HG03565 (cell line): ENCODE results near the gene ARHGAP44.

Source experiments
- ATAC-seq: cut with Tn5 transposase; IDR thresholded peaks from one replicate; pipeline ENCODE4 v1.9.1; 2021; ENCODE audit warnings: mild to moderate bottlenecking, moderate library complexity; ENCODE audit not compliant: unreplicated experiment

ARHGAP44 gene

DNA sequence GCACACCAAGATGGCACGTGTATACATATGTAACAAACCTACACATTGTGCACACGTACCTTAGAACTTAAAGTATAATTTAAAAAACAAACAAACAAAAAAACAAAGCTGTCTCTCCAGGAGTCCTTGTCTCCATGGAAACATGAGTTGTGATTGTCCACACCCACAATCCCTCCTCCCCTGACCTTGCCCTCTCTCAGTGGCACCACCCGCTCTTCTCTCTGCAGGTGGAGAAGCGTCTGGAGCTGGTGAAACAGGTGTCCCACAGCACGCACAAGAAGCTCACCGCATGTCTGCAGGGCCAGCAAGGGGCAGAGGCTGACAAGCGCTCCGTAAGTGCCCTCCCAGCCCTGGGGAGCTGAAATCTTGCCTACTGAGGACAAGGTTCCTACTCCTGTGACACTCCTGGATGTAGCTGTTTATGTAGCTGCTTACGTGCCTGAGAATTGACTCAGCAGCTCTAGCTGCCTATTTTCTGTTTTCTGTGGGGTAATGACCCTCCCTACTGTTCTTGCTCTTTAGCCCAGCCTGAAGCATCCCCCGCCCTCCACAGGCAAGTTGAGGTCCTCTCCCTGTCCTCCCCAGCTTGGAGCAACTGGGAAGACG lies 107.0 kb downstream of the ARHGAP44 start:
- no peak for ATAC-seq

DNA sequence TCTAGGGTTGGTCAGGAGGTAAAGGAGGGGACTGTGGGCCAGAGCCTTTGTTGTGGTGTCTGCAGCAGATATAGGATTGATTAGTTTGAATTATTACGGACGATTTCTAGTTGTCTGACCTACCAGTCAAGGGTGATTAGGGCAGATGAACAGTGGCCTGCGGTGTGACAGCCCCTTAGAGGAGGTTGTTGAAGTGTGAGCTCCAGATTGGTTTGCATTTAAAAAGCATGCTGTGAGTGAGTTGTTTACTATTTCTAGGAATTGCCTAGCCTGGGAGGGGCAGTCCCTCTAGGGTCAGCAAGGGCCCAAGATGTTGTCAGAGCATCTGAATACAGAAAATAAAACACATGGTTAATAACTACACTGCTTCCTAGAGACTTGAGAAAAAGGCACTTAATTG lies 108.8 kb downstream of the ARHGAP44 start:
- no peak for ATAC-seq

DNA sequence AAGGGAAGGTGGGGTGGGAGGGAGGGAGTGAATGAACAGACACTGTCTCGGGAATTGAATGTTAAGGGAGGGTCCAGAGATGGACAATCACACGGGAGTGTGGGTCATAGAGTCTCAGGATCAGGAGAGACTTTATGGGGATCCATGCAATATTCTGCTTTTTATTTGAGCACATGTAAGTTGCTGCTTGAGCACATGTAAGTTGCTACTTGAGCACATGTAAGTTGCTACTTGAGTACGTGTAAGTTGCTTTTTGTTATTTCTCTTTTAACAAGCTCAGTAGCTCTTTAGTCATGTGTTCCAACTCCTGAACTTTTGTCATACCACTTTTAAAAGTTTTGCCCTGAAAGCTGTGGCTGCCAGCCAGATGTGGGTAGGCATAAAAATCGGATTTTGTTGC lies 110.3 kb downstream of the ARHGAP44 start:
- no peak for ATAC-seq

DNA sequence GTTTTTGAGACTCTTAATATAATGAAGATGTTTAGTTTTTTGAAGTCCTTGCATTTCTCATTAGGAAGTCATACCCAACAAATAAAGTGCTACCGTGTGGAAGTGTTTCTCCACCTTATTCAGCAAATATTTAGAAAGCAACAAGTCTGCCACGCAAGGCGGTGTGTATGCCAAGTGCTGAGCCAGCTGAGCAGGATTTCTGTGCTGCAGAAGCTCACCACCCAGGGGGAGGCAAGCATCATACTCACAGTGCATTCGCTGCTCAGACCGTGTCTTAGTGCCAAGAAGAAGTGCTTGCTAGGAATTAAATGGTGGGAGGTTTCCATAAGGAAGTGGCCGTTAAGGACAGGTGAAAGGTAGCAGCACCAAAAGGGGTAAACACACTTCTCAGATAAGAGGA lies 111.2 kb downstream of the ARHGAP44 start:
- no peak for ATAC-seq

- ATAC-seq: no peak
Measured at GRCh38 chr17:12902046-12902445, 112.7 kb downstream of the ARHGAP44 start.

- ATAC-seq: no peak
Measured at GRCh38 chr17:12907477-12907876, 118.2 kb downstream of the ARHGAP44 start.

DNA sequence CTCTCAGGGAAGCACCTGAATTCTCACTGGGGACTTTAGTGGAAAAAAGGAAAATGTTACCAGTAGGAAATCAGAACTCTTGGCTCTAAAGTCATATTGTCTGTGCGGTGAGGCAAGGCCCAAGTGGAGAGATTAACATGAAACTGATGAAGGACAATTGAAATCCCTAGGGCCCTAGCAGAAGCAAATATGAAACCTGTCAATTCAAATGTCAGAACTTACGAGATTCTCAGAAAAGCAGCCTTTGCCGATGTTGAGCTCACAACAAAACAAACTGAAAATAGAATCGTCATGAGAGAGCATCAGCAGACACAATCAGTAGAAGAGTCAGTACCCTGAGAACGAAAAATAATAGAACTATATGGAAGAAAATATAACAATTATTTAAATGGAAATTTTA lies 119.7 kb downstream of the ARHGAP44 start:
- peak; percentile 57 for ATAC-seq

DNA sequence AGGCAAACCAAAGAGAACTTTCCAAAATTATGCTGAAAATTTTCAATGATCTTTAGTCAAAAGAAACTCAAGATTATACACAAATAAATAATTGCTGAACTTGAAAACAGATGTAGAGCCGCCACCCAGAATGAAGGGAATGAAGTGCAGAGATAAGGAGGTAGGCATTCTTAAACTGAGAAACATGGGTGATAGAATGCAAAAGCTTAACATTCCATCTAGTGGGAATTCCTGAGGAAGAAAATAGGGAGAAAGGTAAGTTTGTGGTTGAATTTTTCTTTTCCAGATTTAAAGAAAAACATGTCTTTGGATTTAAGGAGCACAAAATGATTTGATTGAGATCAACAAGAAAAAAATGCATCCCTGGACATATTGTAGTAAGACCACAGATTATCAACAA lies 120.2 kb downstream of the ARHGAP44 start:
- no peak for ATAC-seq

GRCh38 chr17:12911239-12911638 lies 121.9 kb downstream of the ARHGAP44 start:
- ATAC-seq: no peak

DNA sequence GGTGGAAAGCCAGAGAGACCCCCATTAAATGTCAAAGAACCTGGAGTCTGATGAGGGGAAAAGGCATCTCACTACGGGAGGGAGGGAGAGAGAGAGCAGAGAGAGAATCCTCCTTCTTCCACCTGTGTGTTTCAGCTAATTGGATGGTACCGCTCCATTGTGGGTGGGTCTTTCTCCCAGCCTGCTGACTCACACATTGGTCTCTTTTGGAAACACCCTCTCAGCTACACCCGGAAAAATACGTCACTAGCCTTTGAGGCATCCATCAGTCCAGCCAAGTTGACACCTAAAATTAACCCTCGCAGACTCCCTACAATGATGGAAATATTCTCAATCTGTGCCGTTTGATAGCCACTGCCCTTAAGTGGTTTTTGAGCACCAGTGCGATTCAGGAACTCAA lies 128.1 kb downstream of the ARHGAP44 start:
- ATAC-seq: no peak

GRCh38 chr17:12918142-12918541 lies 128.8 kb downstream of the ARHGAP44 start:
- no peak for ATAC-seq

- ATAC-seq: no peak
Measured at GRCh38 chr17:12922120-12922519, 132.8 kb downstream of the ARHGAP44 start.

GRCh38 chr17:12924614-12925013 lies 135.3 kb downstream of the ARHGAP44 start:
- no peak for ATAC-seq

GRCh38 chr17:12927001-12927400 lies 137.7 kb downstream of the ARHGAP44 start:
- no peak for ATAC-seq

DNA sequence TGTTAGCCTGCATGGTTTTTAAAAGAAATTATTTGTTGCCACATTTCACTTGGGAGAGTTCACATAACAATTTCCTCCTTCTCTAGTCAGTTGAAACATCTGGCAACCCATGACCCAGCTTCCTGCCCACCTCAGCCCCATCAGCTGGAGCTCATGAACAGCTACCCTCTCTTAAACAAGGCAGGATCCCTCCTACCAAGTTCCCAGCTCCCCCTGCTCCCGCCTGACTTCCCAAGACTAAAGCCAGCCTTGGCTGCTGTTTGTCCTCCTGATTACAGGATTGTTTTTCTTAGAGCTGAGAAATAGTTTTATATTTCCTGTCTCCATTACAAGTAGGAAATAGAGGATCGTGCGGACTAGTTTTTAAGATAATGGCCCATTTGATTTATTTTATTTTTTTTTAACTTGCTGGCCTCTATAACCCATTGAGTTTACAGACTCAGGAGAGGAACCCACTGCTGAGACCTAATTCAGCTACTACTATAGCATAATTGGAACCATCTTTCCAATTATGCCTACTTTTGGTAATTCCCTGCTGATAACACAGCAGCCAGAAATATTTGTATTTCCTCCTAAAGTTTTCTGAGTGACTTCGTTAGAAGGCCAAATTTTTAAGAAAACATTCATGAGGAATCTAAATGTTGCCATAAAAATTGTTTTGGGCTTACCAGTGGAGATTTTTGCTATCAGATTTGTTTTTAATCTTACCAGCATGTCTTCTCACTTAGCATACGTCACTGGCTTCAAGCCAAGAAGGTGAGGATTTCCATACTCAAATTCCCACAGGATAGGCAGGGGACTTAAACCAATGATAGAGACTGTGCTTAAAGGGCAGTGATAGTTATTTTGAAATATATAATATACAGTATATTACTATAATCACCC lies 138.5 kb downstream of the ARHGAP44 start:
- no peak for ATAC-seq

- ATAC-seq: no peak
Measured at GRCh38 chr17:12928736-12929135, 139.4 kb downstream of the ARHGAP44 start.

- no peak for ATAC-seq
Measured at GRCh38 chr17:12936501-12936900, 147.2 kb downstream of the ARHGAP44 start.

- ATAC-seq: no peak
Measured at GRCh38 chr17:12940699-12941098, 151.4 kb downstream of the ARHGAP44 start.

DNA sequence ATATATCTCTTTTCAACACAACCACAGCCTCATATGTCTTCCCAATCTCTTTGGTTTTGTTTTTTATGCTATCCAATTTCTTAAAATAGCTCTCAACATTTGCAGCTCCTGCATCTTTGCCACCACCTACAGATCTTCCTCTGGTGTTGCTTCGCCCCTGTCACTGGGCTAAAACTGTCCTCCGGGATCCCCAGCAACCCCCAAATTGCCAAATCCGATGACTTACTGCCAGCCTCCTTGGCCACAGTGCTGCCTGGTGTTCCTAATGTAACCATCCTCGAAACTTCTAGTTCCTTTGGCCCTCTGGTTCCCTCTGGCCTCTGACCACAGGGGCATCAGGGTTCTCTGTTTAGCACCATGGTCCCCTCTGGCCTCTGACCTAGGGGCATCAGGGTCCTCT lies 157.7 kb downstream of the ARHGAP44 start:
- no peak for ATAC-seq

GRCh38 chr17:12952012-12952411 lies 162.7 kb downstream of the ARHGAP44 start:
- ATAC-seq: no peak

GRCh38 chr17:12953156-12953555 lies 163.9 kb downstream of the ARHGAP44 start:
- ATAC-seq: no peak

DNA sequence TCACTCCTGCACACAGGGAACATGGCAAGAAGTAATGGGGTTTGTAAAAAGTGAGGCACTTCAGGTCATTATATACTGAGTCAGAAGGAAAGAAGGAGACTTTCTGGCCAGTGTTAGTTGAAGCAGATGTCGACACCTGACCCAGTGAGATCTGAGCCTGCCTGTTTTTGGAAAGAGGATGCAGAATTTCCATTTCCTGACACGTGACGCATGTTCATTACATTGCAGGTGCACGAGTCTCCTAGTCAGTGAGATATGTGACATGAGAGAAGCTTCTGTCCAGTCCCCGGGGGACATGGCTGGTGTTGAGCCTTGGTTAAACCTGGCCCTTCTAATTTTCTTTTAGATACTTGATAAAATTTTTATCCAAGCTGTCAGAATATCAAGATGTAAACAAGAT lies 166.2 kb downstream of the ARHGAP44 start:
- no peak for ATAC-seq
